Measurements from ENCODE around the gene POP5.

DNA sequence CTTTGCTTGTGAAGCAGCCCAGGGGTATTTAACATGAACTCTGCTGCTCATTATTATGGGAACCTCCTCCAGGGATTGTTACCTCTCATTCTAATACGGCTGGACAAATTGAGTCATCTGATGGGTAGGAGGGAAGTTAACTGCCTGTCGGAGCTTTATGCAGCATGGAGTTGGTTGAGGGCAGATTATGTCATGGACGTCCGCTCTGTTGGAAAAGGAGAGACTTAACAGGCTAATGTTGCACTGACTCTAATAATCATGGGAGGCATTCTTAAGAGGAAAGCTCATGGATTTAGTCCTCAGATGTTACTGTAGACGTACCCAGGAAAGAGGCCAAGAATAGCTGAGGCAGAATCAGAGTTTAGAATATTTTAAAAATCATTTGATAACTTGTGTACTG is 9.9 kb downstream of the POP5 start:
- no peak for TF ChIP-seq POLR2AphosphoS5 (IDR thresholded peaks at IDR 0.05; ENCODE audit: borderline replicate concordance, low read depth, low read length)
- no peak for TF ChIP-seq EZH2 (IDR thresholded peaks at IDR 0.05)

Data from SK-N-MC (cell line).